ENCODE data around the gene KRTAP20-3.

The KRTAP20-3 gene

DNA sequence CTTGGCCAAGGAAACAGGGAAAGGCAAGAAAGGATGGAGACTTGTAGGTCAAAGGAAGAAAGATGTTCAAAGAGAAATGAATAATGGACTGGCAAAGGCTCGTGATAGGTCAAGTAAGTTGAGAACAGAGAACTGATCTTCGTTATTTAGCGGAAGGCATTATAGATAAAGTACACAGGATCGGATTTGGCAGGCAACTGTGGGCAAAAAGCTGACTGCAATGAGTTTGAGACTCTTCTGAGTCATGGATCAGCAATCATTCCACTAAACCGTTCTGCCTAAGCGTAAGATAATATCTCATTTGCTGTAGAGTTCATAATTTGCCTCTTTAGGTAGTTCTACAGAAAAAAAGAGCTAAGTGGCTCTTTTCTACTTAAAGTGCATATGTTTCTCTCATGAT lies 41.8 kb downstream of the KRTAP20-3 start:
- DNase-seq (ENCODE audit: low spot score) = no peak

DNA sequence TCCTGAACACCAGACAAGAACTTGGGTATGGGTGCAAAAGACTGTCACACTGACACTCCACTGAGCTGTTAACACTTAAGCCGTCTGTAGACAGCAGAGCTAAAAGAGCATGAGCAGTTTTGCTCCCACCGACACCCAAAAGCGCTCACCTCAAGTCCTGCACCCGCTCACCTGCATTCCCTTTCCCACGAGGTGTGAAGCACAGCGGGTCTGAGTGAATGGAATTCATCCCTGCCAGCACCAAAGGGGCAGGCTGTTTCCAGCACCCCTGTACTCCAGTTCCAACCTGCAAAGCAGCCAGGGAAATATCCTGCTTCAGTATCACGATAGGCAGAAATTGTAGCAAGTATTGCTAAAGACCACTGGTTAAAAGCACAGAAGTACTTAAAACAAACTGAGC lies 47.2 kb downstream of the KRTAP20-3 start:
- DNase-seq (ENCODE audit: low spot score) = no peak
